ENCODE data around the gene FNBP1.

FNBP1 gene

DNA sequence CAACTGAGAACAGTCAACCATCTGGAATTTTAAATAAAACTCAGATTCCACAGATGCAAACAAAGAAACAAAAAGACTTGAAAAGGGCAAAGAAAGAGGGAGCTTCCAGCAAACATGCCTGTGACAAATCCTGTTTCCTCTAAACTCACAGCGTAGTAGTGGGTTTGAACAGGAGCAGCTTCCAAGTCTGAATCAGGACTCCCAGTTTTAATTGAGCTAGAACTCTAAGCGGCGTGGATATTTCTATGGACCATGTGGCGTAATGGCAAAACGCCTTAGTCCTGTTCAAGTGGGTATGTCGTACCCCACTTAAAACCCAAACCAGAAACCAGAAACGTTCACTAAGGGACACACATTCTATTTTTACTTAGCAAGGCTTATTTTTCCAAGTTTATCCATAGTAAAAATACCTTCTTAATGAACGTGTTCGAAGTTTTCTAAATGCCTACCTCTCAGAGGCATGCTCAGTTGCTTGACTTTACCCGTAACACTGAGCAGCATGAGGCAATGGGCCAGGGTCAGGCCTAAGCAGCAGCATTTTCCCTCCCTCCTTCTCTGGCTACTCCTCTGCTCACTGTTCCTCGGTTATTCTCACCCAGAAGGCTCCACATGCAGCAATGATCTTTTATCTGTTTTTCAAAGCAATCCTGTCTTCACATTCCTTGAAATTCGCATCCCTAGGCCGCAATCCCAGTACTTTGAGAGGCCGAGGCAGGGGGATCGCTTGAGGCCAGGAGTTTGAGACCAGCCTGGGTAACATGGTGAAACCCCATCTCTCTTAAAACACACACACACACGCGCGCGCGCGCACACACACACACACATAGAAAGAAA is 77.9 kb downstream of the FNBP1 start:
- TF ChIP-seq, protein P1, sequence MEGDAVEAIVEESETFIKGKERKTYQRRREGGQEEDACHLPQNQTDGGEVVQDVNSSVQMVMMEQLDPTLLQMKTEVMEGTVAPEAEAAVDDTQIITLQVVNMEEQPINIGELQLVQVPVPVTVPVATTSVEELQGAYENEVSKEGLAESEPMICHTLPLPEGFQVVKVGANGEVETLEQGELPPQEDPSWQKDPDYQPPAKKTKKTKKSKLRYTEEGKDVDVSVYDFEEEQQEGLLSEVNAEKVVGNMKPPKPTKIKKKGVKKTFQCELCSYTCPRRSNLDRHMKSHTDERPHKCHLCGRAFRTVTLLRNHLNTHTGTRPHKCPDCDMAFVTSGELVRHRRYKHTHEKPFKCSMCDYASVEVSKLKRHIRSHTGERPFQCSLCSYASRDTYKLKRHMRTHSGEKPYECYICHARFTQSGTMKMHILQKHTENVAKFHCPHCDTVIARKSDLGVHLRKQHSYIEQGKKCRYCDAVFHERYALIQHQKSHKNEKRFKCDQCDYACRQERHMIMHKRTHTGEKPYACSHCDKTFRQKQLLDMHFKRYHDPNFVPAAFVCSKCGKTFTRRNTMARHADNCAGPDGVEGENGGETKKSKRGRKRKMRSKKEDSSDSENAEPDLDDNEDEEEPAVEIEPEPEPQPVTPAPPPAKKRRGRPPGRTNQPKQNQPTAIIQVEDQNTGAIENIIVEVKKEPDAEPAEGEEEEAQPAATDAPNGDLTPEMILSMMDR (IDR thresholded peaks at IDR 0.05; ENCODE audit: low read depth, low read length, missing control alignments), result no peak
- DNase-seq (ENCODE audit: extremely low read depth, low read depth), result no peak
- H3K4me3 ChIP-seq (replicated peaks; ENCODE audit: low read depth, low read length), result no peak overlapping the region

DNA sequence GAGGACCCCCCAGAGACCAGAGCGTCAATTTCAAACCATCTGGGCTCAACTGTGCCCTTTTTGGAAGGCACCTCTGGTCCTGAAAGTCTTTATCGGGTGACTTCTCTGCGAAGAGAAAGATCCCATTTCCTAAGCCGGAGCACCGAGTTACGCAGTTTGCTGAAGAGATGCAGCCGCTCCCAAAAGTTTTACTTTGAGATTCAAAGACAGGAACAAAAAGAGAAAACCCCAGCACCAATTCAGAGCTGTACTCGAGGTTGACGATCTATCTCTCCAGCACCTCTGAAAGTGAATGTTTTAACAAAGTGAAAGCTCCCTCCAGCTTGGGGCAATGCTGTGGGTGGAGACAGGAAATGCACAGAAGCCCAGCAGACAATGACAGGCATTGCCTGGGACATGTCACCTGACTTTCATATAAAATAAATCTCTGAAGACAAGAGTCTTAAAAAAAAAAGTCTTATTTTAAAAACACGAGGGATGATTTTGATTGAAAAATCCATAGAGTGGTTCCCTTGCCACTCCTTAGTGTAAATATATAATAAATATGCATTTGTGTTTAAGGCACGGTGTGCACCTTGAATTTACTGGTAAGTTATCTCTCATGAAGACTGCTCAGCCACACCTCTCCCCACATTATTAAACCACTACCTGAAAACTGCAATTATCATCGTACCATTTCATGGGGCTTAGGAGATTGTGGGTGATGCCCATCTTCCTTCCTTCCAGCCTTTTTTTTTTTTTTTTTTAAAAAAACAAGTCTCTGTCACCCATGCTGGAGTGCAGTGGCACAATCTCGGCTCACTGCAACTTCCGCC is 79.9 kb downstream of the FNBP1 start:
- H3K4me3 ChIP-seq (replicated peaks; ENCODE audit: low read depth, low read length), result peak overlapping the region; percentile 42
- TF ChIP-seq, protein P1 (IDR thresholded peaks at IDR 0.05; ENCODE audit: low read depth, low read length, missing control alignments), result no peak
- DNase-seq (ENCODE audit: extremely low read depth, low read depth), result no peak

DNA sequence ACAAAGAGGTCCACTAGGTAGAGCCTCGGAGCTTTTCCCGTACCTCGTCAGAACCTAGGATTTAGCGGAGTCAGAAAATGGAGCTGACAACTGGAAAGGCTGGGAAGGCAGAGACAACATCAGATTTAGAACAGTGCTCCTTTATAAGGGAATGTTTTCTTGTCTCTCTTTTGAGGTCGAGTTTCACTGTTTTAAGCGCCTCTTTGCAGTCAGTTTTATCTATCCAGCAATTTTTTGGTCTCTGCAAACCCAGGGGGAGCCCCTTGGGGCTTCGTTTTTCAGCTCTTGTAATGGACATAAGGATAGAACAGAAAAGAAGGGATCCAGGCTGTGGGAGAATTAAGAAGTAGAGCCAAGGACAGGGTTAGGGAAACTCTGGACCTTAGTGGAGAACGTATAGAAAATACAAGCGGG is 80.5 kb downstream of the FNBP1 start:
- H3K4me3 ChIP-seq (replicated peaks; ENCODE audit: low read depth, low read length), result peak overlapping the region; percentile 42
- TF ChIP-seq, protein P1 (IDR thresholded peaks at IDR 0.05; ENCODE audit: low read depth, low read length, missing control alignments), result no peak
- no peak for DNase-seq (ENCODE audit: extremely low read depth, low read depth)

DNA sequence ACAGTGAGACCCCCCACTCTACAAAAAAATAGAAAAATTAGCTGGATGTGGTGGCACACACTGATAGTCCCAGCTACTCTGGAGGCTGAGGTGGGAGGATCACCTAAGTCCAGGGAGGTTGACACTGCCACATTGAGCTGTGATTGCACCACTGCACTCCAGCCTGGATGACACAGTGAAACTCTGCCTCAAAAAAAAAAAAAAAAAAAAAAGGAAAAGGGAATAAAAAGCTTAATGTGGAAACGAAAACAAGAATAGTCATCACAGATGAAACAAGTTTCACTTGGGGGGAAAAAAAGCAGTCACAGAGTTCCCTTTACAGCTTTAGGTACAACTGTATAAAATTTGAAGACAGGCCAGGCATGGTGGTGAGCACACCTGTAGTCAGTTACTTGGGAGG is 84.2 kb downstream of the FNBP1 start:
- no peak for DNase-seq (ENCODE audit: extremely low read depth, low read depth)
- no peak overlapping the region for H3K4me3 ChIP-seq (replicated peaks; ENCODE audit: low read depth, low read length)
- TF ChIP-seq, protein P1 (IDR thresholded peaks at IDR 0.05; ENCODE audit: low read depth, low read length, missing control alignments), result no peak

DNA sequence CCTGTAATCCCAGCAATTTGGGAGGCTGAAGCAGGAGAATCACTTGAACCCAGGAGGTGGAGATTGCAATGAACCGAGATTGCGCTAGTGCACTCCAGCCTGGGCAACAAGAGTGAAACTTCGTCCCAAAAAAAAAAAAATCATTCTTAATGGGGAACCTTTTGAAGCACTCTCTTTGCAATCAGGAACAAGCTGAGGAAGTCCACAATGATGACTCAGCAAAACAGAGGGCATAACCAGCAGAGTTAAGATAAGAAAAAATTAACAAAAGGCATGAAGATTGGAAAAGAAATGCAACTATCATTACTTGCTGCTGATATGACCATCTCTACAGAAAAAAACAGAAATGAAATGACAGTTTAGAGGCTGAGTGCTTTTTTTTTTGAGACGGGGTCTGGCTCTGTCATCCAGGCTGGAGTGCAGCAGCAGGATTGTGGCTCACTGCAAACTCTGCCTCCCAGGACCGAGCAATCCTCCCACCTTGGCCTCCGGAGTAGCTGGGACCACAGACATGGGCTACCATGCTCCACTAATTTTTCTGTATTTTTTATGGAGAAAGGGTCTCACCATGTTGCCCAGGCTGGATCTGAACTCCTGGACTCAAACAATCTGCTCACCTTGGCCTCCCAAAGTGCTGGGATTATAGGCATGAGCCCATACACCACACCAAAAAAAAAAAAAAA is 88.0 kb downstream of the FNBP1 start:
- H3K4me3 ChIP-seq (replicated peaks; ENCODE audit: low read depth, low read length), result no peak overlapping the region
- no peak for DNase-seq (ENCODE audit: extremely low read depth, low read depth)
- TF ChIP-seq, protein P1 (IDR thresholded peaks at IDR 0.05; ENCODE audit: low read depth, low read length, missing control alignments), result no peak

DNA sequence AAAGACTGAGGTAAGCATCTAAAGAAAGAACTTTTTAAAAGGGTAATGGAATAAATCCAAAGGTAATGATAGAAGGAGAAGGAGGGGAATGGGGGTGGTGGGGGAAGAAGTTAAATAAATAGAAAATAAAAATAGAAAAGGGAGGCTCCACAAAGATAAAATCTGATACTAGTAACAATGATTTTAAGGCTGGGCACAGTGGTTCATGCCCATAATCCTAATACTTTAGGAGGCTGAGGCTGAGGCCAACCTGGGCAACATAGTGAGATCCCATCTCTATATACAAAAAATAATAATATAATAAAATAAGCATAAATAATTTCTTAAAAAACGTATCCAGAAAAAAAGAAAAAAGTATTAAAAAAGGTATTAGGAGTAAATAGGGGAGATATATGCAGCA is 89.3 kb downstream of the FNBP1 start:
- TF ChIP-seq, protein P1 (IDR thresholded peaks at IDR 0.05; ENCODE audit: low read depth, low read length, missing control alignments), result no peak
- DNase-seq (ENCODE audit: extremely low read depth, low read depth), result no peak
- no peak overlapping the region for H3K4me3 ChIP-seq (replicated peaks; ENCODE audit: low read depth, low read length)
